ENCODE data around the gene GFOD1. TPM values are rescaled to one million over a fixed set of nuclear protein-coding genes. Genes with fewer than 3 reads are reported as not detected.

The GFOD1 gene
- total and polyA plus RNA-seq, 8 donors = 1.4 to 2.7 (median 2.1) TPM

GRCh38 chr6:13364842-13365241, 122.6 kb downstream of the GFOD1 start:
- DNase-seq (peak in 1 of 6 donors; percentile 71), FAIRE-seq (no peak), ATAC-seq (no peak)
- H3K4me1 ChIP-seq = peaks cover 0 to 4% (median 4%) of the 10 kb centered on the region in 3 donors
- no peak for TF ChIP-seq CTCF (IDR thresholded peaks at IDR 0.05)
- intact Hi-C loops (cut with DNase I) = no loop called here
- H3K4me3 ChIP-seq = no peak overlapping the region
- H3K27me3 ChIP-seq = no peaks in the 10 kb centered on the region
- no peak overlapping the region for H3K27ac ChIP-seq
- H3K36me3 ChIP-seq = no peaks in the 10 kb centered on the region
- WGBS, 2 donors = 97 to 98% methylated on average over 34 of the region's 34 CpGs
- H3K9me3 ChIP-seq = no peaks in the 10 kb centered on the region

- H3K4me3 ChIP-seq = no peak overlapping the region
- TF ChIP-seq CTCF (IDR thresholded peaks at IDR 0.05) = no peak
- ATAC-seq (no peak), DNase-seq (no peak), FAIRE-seq (no peak)
- no peak overlapping the region for H3K27ac ChIP-seq
- H3K9me3 ChIP-seq = no peaks in the 10 kb centered on the region
- H3K36me3 ChIP-seq = no peaks in the 10 kb centered on the region
- intact Hi-C loops (cut with DNase I) = no loop called here
- H3K4me1 ChIP-seq = no peaks in the 10 kb centered on the region
- no peaks in the 10 kb centered on the region for H3K27me3 ChIP-seq
- 83 to 85% methylated on average over 5 of the region's 5 CpGs for WGBS, 2 donors
Measured at GRCh38 chr6:13362412-13362811, 125.0 kb downstream of the GFOD1 start.

- intact Hi-C loops (cut with DNase I) = no loop called here
- DNase-seq (no peak), FAIRE-seq (no peak), ATAC-seq (peak in 1 of 4 donors; percentile 15)
- TF ChIP-seq CTCF (IDR thresholded peaks at IDR 0.05) = no peak
- no peak overlapping the region for H3K4me3 ChIP-seq
- no peaks in the 10 kb centered on the region for H3K4me1 ChIP-seq
- H3K27me3 ChIP-seq = no peaks in the 10 kb centered on the region
- no peaks in the 10 kb centered on the region for H3K36me3 ChIP-seq
- WGBS, 2 donors = 83 to 84% methylated on average over 6 of the region's 6 CpGs
- H3K9me3 ChIP-seq = no peaks in the 10 kb centered on the region
- H3K27ac ChIP-seq = no peak overlapping the region
Measured at GRCh38 chr6:13360671-13361540, 126.5 kb downstream of the GFOD1 start.

GRCh38 chr6:13359287-13359686, 128.1 kb downstream of the GFOD1 start:
- no peak for DNase-seq
- ATAC-seq = no peak
- Histone ChIP-seq H3K4me1 (no peaks in the 10 kb centered on the region), H3K36me3 (no peaks in the 10 kb centered on the region), H3K9me3 (no peaks in the 10 kb centered on the region), H3K27ac (no peak overlapping the region), H3K27me3 (no peaks in the 10 kb centered on the region), H3K4me3 (no peak overlapping the region)
- TF ChIP-seq CTCF (IDR thresholded peaks at IDR 0.05) = no peak
- no peak for FAIRE-seq
- intact Hi-C loops (cut with DNase I) = no loop called here
- WGBS, 2 donors = 84 to 87% methylated on average over 6 of the region's 6 CpGs

GRCh38 chr6:13358511-13358910, 128.9 kb downstream of the GFOD1 start:
- Histone ChIP-seq H3K4me1 (no peaks in the 10 kb centered on the region), H3K4me3 (no peak overlapping the region), H3K36me3 (no peaks in the 10 kb centered on the region), H3K27ac (no peak overlapping the region), H3K9me3 (no peaks in the 10 kb centered on the region), H3K27me3 (no peaks in the 10 kb centered on the region)
- no peak for DNase-seq
- intact Hi-C loops (cut with DNase I) = no loop called here
- TF ChIP-seq CTCF (IDR thresholded peaks at IDR 0.05) = no peak
- ATAC-seq = no peak
- WGBS, 2 donors = 93 to 94% methylated on average over 2 of the region's 2 CpGs
- no peak for FAIRE-seq
